Right atrium auricular region (tissue), 2 donors: ENCODE results near the gene LRRC58. TPM values are rescaled to one million over a fixed set of nuclear protein-coding genes. Genes with fewer than 3 reads are reported as not detected.

ENCODE experiments used
- DNase-seq: peaks from one replicate; pipeline ENCODE4 v3.0.0-alpha.2; 2019; ENCODE audit warnings: low spot score
- H3K27ac ChIP-seq, 2 donors: fragments of 200-600 bp; sonication (generic); 1 replicate in 1 of 2; 2 replicates in 1 of 2; pipeline ENCODE4 v1.5.1; 2016 to 2019
- H3K27me3 ChIP-seq, 2 donors: fragments of 200-600 bp; sonication (generic); one replicate each; pipeline versions ENCODE4 v1.5.1 to v1.6.0; 2017 to 2019
- H3K36me3 ChIP-seq: fragments of 200-600 bp; sonication (generic); one replicate; pipeline ENCODE4 v1.5.1; 2016
- H3K4me1 ChIP-seq, 2 donors: fragments of 200-600 bp; sonication (generic); one replicate each; pipeline versions ENCODE4 v1.5.1 to v1.6.0; 2017 to 2019
- H3K4me3 ChIP-seq, 2 donors: fragments of 200-600 bp; sonication (generic); 1 replicate in 1 of 2; 2 replicates in 1 of 2; pipeline ENCODE4 v1.5.1; 2017 to 2019; ENCODE audit warnings: mild to moderate bottlenecking in 1 of 2, moderate library complexity in 1 of 2
- H3K9me3 ChIP-seq, 2 donors: fragments of 200-600 bp; sonication (generic); one replicate each; pipeline ENCODE4 v1.5.1; 2019
- total RNA-seq, 2 donors: library from RNA; depleted of rRNA; stranded (reverse); fragments of >200 nt; gene quantifications; one replicate each; pipeline ENCODE4 v1.1.0, GENCODE V29; 2016
- TF ChIP-seq, protein P1 (sequence below), 2 donors: fragments of 200-600 bp; sonication (generic); IDR thresholded peaks; one replicate each; pipeline ENCODE4 v1.5.1; 2019; ENCODE audit warnings: antibody characterized with exemption in 2 of 2

LRRC58 gene
- 10 to 100 TPM; 15.9 to 17.5 TPM for total RNA-seq

DNA sequence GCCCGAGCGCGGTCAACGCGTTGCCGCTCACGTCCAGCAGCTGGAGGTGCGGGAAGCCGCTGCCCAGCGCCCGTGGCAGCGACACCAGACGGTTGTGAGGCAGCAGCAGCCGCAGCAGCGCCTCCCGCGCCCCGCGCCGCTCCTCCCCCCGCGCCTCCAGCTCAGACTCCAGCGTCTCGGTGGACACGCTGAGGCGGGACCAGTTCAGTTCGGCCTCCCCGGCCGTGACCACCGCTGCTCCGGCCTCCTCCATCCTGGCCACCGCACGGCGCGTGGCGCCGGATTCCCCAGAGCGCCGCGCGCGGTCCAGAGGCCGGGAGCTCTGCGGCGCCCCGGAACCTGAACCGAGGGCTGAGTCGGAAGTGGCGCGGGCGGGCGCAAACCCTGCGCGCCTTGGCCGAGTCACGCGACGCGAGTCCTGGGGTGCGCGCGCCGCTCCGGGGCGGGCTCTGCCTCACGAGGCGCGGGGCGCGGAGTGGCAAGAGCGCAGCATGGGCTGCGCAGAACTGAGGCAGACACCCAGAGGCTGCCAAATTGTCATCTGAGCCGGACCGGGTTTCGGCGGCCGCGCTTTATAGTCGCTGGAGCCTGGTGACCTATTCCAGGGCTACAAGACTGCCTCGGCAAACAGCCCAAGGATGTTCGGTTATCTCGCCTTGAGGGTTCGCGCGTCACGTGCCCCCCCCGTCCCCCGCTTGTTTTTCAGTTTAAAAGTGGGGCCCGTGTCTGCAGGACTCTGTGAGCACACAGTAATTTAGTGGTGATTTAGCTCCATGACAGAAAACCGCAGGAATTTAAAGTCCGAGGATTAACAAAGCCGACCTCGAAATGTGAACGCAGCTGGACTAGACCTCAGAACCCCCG, at the start of gene LRRC58:
LRRC58 (minus strand) TSS at position 364 of the 864 bp plus-strand sequence; CDS start at position 253, 111 bp downstream.
- peaks cover 0 to 22% of the 10 kb centered on the region in 2 donors for H3K4me1 ChIP-seq
- peak; percentile 90 for DNase-seq
- H3K4me3 ChIP-seq = peak within 1 kb of the TSS; percentile 81 to 93
- TF ChIP-seq, protein P1, sequence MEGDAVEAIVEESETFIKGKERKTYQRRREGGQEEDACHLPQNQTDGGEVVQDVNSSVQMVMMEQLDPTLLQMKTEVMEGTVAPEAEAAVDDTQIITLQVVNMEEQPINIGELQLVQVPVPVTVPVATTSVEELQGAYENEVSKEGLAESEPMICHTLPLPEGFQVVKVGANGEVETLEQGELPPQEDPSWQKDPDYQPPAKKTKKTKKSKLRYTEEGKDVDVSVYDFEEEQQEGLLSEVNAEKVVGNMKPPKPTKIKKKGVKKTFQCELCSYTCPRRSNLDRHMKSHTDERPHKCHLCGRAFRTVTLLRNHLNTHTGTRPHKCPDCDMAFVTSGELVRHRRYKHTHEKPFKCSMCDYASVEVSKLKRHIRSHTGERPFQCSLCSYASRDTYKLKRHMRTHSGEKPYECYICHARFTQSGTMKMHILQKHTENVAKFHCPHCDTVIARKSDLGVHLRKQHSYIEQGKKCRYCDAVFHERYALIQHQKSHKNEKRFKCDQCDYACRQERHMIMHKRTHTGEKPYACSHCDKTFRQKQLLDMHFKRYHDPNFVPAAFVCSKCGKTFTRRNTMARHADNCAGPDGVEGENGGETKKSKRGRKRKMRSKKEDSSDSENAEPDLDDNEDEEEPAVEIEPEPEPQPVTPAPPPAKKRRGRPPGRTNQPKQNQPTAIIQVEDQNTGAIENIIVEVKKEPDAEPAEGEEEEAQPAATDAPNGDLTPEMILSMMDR (IDR thresholded peaks at IDR 0.05) = peak in 1 of 2 donors; percentile 57
- no peaks in the 10 kb centered on the region for H3K27me3 ChIP-seq
- H3K36me3 ChIP-seq = no peaks in the 10 kb centered on the region
- H3K27ac ChIP-seq = peak within 1 kb of the TSS; percentile 94 to 95
- no peaks in the 10 kb centered on the region for H3K9me3 ChIP-seq

DNA sequence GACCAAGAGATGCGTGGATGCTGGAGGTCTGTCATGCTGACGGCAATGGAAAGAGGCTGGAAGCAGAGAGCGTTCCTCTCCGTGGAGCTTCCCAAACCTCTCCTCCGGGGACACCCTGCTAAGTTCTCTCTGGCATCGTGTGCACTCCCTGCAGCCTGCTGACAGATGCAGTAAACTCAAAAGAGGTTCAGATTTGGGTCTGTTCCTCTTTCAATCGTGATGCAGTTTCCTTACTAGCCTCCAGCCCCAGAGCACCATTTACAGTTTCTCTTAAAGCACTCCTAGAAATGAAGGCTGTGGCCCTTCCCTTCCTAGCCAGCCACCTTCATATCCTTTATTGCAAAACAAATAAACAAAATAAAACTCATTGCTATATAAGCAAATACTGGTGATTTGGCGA, 47.3 kb upstream of the LRRC58 start:
- Histone ChIP-seq H3K9me3 (no peaks in the 10 kb centered on the region), H3K36me3 (peaks cover 75% of the 10 kb centered on the region), H3K4me3 (no peak overlapping the region), H3K27ac (no peak overlapping the region), H3K27me3 (no peaks in the 10 kb centered on the region), H3K4me1 (no peaks in the 10 kb centered on the region)
- DNase-seq = no peak
- TF ChIP-seq, protein P1 (IDR thresholded peaks at IDR 0.05) = no peak

DNA sequence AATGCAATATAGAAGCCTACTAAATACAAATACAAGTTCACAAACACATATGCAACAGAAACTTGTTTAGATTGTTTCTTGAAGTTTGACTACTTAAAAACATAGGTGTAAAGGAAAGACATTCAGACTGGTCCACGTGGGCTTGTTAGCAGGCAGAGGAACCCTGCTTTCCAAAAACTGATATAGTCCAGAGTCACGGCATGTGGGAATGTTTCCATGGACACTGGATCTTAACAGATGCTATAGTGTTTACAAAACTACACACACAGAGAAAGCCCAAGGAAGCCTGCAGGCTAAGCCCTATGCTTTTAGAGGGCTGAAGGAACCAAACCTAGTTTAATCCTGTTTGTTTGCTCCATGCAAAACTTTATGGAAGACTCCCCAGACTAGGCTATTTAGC, 45.2 kb upstream of the LRRC58 start:
- DNase-seq = no peak
- no peaks in the 10 kb centered on the region for H3K4me1 ChIP-seq
- H3K9me3 ChIP-seq = no peaks in the 10 kb centered on the region
- H3K27ac ChIP-seq = no peak overlapping the region
- H3K27me3 ChIP-seq = no peaks in the 10 kb centered on the region
- peaks cover 54% of the 10 kb centered on the region for H3K36me3 ChIP-seq
- TF ChIP-seq, protein P1 (IDR thresholded peaks at IDR 0.05) = no peak
- H3K4me3 ChIP-seq = no peak overlapping the region

DNA sequence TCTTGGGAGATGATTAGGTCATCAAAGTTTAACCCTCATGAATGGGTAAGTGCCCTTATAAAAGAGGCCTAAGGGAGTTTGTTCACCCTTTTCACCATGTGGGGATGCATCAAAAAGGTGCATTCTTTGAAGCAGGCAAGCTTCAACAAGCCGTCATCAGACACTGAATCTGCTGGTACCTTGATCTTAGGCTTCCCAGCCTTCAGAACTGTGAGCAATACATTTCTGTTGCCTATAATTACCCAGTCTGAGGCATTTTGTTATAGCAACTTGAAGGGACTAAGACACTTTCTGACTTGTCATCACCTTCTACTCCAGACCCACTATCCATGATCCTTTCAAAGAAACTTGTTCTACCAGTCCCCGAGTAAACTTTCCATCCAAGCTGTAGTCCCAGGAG, 44.6 kb upstream of the LRRC58 start:
- no peak overlapping the region for H3K4me3 ChIP-seq
- H3K9me3 ChIP-seq = no peaks in the 10 kb centered on the region
- H3K27ac ChIP-seq = no peak overlapping the region
- H3K4me1 ChIP-seq = no peaks in the 10 kb centered on the region
- no peaks in the 10 kb centered on the region for H3K27me3 ChIP-seq
- peaks cover 48% of the 10 kb centered on the region for H3K36me3 ChIP-seq
- DNase-seq = no peak
- TF ChIP-seq, protein P1 (IDR thresholded peaks at IDR 0.05) = no peak

DNA sequence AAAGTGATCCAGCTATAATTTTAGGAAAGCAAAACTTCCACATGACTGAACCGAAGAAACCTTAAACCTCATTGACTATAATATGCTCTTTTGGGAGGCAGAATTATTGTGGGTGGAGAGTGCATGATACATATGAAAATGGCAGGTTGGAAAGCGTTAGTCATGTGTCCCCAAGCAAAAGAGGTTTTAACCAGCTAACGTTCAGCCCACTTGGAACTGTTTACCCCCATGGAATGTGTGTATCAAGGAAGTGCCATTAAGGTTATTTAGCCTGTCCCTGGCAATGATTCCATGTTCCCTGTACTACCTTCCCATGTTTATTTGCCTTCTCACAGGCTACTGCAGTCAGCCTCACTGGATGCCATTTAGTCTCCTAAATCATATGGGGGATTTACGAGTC, 44.1 kb upstream of the LRRC58 start:
- peaks cover 43% of the 10 kb centered on the region for H3K36me3 ChIP-seq

More for the DNA sequence above, 44.1 kb upstream of the LRRC58 start:
- Histone ChIP-seq H3K27me3 (no peaks in the 10 kb centered on the region), H3K4me3 (no peak overlapping the region), H3K4me1 (no peaks in the 10 kb centered on the region), H3K9me3 (no peaks in the 10 kb centered on the region), H3K27ac (no peak overlapping the region)
- TF ChIP-seq, protein P1 (IDR thresholded peaks at IDR 0.05) = no peak
- no peak for DNase-seq
